PC-3 (cell line): ENCODE data around the gene GALNTL6. TPM values are rescaled to one million over a fixed set of nuclear protein-coding genes. Genes with fewer than 3 reads are reported as not detected.

Experiments
- ATAC-seq: fragments of 200-7000 bp; cut with Tn5 transposase; 2 replicates; pipeline ENCODE4 v1.9.1; 2020; ENCODE audit warnings: mild to moderate bottlenecking, moderate library complexity
- BruUV-seq: library from RNA; stranded (reverse); fragments of 400-500 nt; replicated peaks from 2 replicates; lab custom pipeline; 2021; lab: Mats Ljungman, UMichigan
- CTCF ChIA-PET: fragments of 300-600 bp; sonication (Branson Sonifier 250); formaldehyde crosslinking; loops from one replicate; lab custom pipeline; 2022; ENCODE audit warnings: antibody characterized with exemption; lab: Charles Lee
- POLR2A ChIA-PET: fragments of 300-600 bp; sonication (Branson Sonifier 250); formaldehyde crosslinking; loops from one replicate; lab custom pipeline; 2022; ENCODE audit warnings: antibody characterized with exemption; ENCODE audit not compliant: unreplicated experiment; lab: Charles Lee
- DNase-seq: peaks from one replicate; pipeline ENCODE4 v3.0.0-alpha.2; 2015
- H2AFZ ChIP-seq: fragments of 300-600 bp; sonication (generic); 2 replicates; pipeline ENCODE4 v1.6.0; 2016; ENCODE audit warnings: antibody characterized with exemption, low read length
- H3F3A ChIP-seq: fragments of 300-600 bp; sonication (generic); one replicate; pipeline ENCODE4 v1.6.0; 2017; ENCODE audit warnings: antibody characterized with exemption, low read length, control low read depth, mild to moderate bottlenecking; ENCODE audit not compliant: unreplicated experiment
- H3K27ac ChIP-seq: fragments of 300-600 bp; sonication (generic); 2 replicates; pipeline ENCODE4 v1.5.1; 2016; ENCODE audit warnings: mild to moderate bottlenecking, low read length
- H3K27me3 ChIP-seq: fragments of 300-600 bp; sonication (generic); 2 replicates; pipeline ENCODE4 v1.6.1; 2016; ENCODE audit warnings: low read length, mixed read lengths
- H3K36me3 ChIP-seq: fragments of 300-600 bp; sonication (generic); 2 replicates; pipeline ENCODE4 v1.6.1; 2016; ENCODE audit warnings: low read depth, mixed run types, low read length, mixed read lengths
- H3K4me1 ChIP-seq: fragments of 300-600 bp; sonication (generic); 2 replicates; pipeline ENCODE4 v1.5.1; 2016; ENCODE audit warnings: low read length; ENCODE audit not compliant: insufficient read depth
- H3K4me2 ChIP-seq: fragments of 300-600 bp; sonication (generic); 2 replicates; pipeline ENCODE4 v1.6.0; 2016; ENCODE audit warnings: low read length
- H3K4me3 ChIP-seq: fragments of 300-600 bp; sonication (generic); 2 replicates; pipeline ENCODE4 v1.5.1; 2016; ENCODE audit warnings: mild to moderate bottlenecking, low read length, mixed read lengths
- H3K79me2 ChIP-seq: fragments of 300-600 bp; sonication (generic); 2 replicates; pipeline ENCODE4 v1.6.1; 2017; ENCODE audit warnings: low read length, mixed read lengths
- H3K9ac ChIP-seq: fragments of 300-600 bp; sonication (generic); 2 replicates; pipeline ENCODE4 v1.6.0; 2016; ENCODE audit warnings: mild to moderate bottlenecking, low read length
- H3K9me2 ChIP-seq: fragments of 300-600 bp; sonication (generic); replicated peaks from 2 replicates; pipeline ENCODE4 v1.6.1; 2016; ENCODE audit warnings: mixed run types, low read length, mixed read lengths
- H3K9me3 ChIP-seq: fragments of 300-600 bp; sonication (generic); 2 replicates; pipeline ENCODE4 v1.6.1; 2016; ENCODE audit warnings: low read length, mixed read lengths
- H4K20me1 ChIP-seq: fragments of 300-600 bp; sonication (generic); 2 replicates; pipeline ENCODE4 v1.6.1; 2016; ENCODE audit warnings: low read length, mixed read lengths
- EZH2 ChIP-seq: fragments of 300-600 bp; sonication (generic); IDR thresholded peaks from one replicate; pipeline ENCODE4 v1.6.1; 2017; ENCODE audit warnings: antibody characterized with exemption, mild to moderate bottlenecking, low read length; ENCODE audit not compliant: unreplicated experiment
- EZH2phosphoT487 ChIP-seq: fragments of 300-600 bp; sonication (generic); IDR thresholded peaks from 2 replicates; pipeline ENCODE4 v1.6.1; 2018; ENCODE audit warnings: mild to moderate bottlenecking, antibody characterized with exemption, low read length, borderline replicate concordance
- intact Hi-C: fragments of 100-400 bp; cut with micrococcal nuclease; formaldehyde crosslinking; loops from 2 replicates; pipeline ENCODE4 v1.9.0; 2023
- total RNA-seq: library from RNA; depleted of rRNA; stranded (reverse); fragments of >200 nt; gene quantifications from 2 replicates; pipeline ENCODE4 v1.2.3, GENCODE V29; 2014
- TF ChIP-seq, protein P1 (sequence below): fragments of 300-600 bp; sonication (generic); conservative IDR thresholded peaks from 2 replicates; pipeline ENCODE4 v1.5.1; 2017; ENCODE audit warnings: antibody characterized with exemption, low read depth, mild to moderate bottlenecking, low read length

Gene GALNTL6
- total RNA-seq, 1 experiment from 2014 or later, result not detected

DNA sequence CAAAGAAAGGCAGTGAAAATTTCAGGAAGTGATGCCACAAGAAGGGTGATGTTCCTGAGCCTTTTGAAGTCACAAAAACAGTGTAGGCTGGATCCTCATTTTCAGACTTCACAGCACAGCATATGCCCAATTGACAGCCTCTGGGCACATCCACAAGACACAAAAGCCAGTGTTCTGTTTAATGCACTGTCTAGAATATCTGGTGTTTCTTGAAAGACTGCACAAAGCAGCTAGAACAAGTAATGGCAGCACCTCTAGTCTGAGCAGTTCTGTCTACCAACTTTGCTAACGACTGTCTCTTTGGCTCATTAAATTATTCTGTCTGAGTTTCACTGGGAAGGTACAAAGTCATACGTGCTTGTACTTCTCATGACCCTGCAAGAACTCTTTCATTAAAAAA, 938.3 kb downstream of the GALNTL6 start:
- Histone ChIP-seq H3K4me2 (no peak overlapping the region), H3K9ac (no peak overlapping the region), H3K27ac (no peak overlapping the region), H4K20me1 (no peaks in the 10 kb centered on the region), H3K9me3 (no peaks in the 10 kb centered on the region), H3K36me3 (no peaks in the 10 kb centered on the region), H3F3A (no peaks in the 10 kb centered on the region), H2AFZ (no peak overlapping the region), H3K4me1 (no peaks in the 10 kb centered on the region), H3K27me3 (no peaks in the 10 kb centered on the region), H3K4me3 (no peak overlapping the region), H3K79me2 (no peaks in the 10 kb centered on the region), H3K9me2 (no peaks in the 10 kb centered on the region)
- no peak for DNase-seq
- no TSS peak for BruUV-seq
- ChIA-PET CTCF (no interaction called here), POLR2A (no interaction called here)
- ATAC-seq, result no peak
- intact Hi-C loops, result no loop called here
- TF ChIP-seq EZH2, result no peak
- TF ChIP-seq EZH2phosphoT487, result no peak
- TF ChIP-seq, protein P1, sequence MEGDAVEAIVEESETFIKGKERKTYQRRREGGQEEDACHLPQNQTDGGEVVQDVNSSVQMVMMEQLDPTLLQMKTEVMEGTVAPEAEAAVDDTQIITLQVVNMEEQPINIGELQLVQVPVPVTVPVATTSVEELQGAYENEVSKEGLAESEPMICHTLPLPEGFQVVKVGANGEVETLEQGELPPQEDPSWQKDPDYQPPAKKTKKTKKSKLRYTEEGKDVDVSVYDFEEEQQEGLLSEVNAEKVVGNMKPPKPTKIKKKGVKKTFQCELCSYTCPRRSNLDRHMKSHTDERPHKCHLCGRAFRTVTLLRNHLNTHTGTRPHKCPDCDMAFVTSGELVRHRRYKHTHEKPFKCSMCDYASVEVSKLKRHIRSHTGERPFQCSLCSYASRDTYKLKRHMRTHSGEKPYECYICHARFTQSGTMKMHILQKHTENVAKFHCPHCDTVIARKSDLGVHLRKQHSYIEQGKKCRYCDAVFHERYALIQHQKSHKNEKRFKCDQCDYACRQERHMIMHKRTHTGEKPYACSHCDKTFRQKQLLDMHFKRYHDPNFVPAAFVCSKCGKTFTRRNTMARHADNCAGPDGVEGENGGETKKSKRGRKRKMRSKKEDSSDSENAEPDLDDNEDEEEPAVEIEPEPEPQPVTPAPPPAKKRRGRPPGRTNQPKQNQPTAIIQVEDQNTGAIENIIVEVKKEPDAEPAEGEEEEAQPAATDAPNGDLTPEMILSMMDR, result no peak

DNA sequence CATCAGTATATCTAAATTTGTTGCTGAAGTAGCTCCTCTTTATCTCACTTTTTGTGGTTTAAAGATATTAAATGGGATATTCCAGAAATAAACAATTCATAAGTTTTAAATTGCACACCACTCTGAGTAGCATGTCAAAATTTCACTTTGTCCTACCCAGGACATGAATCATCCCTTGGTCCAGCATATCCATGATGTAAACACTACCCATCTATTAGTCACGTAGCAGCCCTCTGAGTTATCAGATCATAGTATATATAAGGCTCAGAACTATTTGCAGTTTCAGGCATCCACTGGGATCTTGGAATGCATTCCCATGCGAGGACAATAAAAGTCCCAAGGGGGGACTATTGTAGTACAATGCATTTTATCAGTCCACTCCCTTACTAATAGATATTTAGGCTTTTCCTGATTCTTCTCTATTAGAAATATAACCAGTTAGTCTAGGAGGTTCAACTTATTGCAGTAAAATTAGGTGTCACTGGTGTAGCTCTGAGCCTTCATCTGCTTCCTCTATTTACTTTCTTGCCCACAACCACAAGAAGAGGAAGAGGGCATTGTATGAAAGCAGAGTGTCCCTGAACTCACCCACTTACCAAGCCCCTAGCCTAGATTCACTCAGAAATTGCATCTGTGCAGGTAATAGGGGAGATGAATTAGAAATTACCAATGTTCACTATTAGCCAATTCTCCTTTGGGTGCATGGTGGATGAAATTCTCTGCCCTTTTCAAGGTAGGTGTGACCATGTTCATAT, 945.6 kb downstream of the GALNTL6 start:
- H3K9ac ChIP-seq, result no peak overlapping the region
- no peaks in the 10 kb centered on the region for H3K9me2 ChIP-seq
- peak overlapping the region; percentile 56 for H3K27ac ChIP-seq
- ATAC-seq (peak; percentile 99), DNase-seq (peak; percentile 83)
- H3K36me3 ChIP-seq, result no peaks in the 10 kb centered on the region
- CTCF ChIA-PET, result no interaction called here
- peaks cover 14% of the 10 kb centered on the region for H3K4me1 ChIP-seq
- POLR2A ChIA-PET, result no interaction called here
- no peaks in the 10 kb centered on the region for H4K20me1 ChIP-seq
- TF ChIP-seq, protein P1, result no peak
- TF ChIP-seq EZH2 (no peak), EZH2phosphoT487 (no peak)
- no peak overlapping the region for H3K4me3 ChIP-seq
- H3K27me3 ChIP-seq, result no peaks in the 10 kb centered on the region
- peak overlapping the region; percentile 12 for H3K4me2 ChIP-seq
- no TSS peak for BruUV-seq
- H3F3A ChIP-seq, result no peaks in the 10 kb centered on the region
- no peaks in the 10 kb centered on the region for H3K9me3 ChIP-seq
- intact Hi-C loops, result no loop called here
- no peaks in the 10 kb centered on the region for H3K79me2 ChIP-seq
- no peak overlapping the region for H2AFZ ChIP-seq

DNA sequence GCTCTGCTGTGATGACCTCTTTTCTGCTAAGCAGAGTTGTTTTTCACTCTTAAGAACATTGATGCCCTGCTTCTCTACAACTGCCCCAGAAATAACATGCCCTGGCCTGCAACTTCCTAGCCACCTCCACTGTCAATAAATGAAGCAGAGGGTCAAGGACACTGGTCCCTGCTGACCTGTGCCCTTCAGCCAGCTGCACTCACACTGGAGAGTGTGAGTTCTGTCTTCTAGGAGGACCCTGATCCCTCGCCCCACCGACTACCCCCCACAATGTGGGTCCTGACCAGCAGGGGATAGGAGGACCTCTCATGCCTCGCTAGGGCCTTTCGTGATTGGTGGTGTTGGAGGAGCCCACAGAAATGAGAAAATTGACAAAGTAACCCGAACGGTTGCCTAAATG, 947.3 kb downstream of the GALNTL6 start:
- no peak overlapping the region for H3K4me3 ChIP-seq
- POLR2A ChIA-PET, result no interaction called here

More for the DNA sequence above, 947.3 kb downstream of the GALNTL6 start:
- Histone ChIP-seq H3K36me3 (no peaks in the 10 kb centered on the region), H3K9me2 (no peaks in the 10 kb centered on the region), H3F3A (no peaks in the 10 kb centered on the region), H3K4me2 (no peak overlapping the region), H2AFZ (no peak overlapping the region), H3K79me2 (no peaks in the 10 kb centered on the region), H3K27ac (no peak overlapping the region), H4K20me1 (no peaks in the 10 kb centered on the region), H3K9ac (no peak overlapping the region), H3K4me1 (peaks cover 14% of the 10 kb centered on the region), H3K27me3 (no peaks in the 10 kb centered on the region), H3K9me3 (no peaks in the 10 kb centered on the region)
- intact Hi-C loops, result no loop called here
- no peak for TF ChIP-seq EZH2
- TF ChIP-seq, protein P1, result no peak
- no peak for TF ChIP-seq EZH2phosphoT487
- ATAC-seq (no peak), DNase-seq (no peak)
- BruUV-seq, result no TSS peak
- CTCF ChIA-PET, result no interaction called here
